GM20431 (cell line): ENCODE data around the gene CES2.
"Not testable (repeated sequence)": the region's sequence is repeated elsewhere in the genome, so short reads cannot be mapped to it uniquely, and the experiment has no call there.

Source experiments
- in situ Hi-C: fragments of 300-500 bp; cut with MseI, MboI; formaldehyde crosslinking; loops from one replicate; pipeline ENCODE4 v1.15.0; 2020; ENCODE audit warnings: low sequenced_read_pairs; ENCODE audit not compliant: unreplicated experiment

CES2 gene

GRCh38 chr16:66935314-66936011 is at the start of gene CES2:
Gene CES2, plus strand, starts transcription at chr16:66935516. Its CDS starts 120 bp downstream, at chr16:66935636.
- in situ Hi-C loops: no loop called here

DNA sequence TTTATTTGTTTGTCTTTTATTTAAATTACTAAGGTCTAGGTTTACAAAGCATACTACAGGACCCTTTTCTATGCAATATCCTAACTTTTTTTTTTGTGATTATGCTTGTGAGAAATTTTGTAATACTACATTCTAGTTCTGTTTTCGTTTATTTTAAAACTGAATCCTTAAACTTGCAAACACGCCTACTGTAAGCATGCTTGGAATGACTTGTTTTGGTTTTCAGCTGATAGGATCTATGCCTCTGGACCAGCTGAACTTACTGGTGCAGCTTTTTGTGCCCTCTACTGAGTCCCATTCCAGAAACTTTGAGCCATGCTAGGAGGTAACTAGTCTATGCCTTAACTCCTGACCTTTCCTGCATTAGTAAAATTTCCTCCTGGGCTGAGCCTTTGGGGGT is 49.0 kb upstream of the CES2 start:
- in situ Hi-C loops: no loop called here

DNA sequence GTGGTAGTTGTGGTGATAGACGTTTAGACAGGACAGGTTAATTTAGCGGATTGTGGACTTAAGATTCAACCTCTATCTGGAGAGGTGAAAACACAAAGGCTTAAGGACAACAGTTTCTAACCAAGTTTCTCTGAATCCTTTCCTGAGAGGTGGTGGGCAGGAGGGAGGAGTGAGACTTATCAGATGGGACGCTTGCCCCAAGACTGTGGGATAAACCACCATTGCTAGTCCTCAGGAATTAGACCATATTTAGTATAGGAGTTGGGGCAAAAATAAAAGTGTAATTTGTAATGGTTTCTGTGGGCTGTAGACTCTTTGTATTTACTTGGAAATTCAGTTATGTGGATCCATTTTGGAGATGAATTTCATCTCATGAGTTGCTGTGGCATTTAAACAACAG is 48.4 kb upstream of the CES2 start:
- in situ Hi-C loops: no loop called here

DNA sequence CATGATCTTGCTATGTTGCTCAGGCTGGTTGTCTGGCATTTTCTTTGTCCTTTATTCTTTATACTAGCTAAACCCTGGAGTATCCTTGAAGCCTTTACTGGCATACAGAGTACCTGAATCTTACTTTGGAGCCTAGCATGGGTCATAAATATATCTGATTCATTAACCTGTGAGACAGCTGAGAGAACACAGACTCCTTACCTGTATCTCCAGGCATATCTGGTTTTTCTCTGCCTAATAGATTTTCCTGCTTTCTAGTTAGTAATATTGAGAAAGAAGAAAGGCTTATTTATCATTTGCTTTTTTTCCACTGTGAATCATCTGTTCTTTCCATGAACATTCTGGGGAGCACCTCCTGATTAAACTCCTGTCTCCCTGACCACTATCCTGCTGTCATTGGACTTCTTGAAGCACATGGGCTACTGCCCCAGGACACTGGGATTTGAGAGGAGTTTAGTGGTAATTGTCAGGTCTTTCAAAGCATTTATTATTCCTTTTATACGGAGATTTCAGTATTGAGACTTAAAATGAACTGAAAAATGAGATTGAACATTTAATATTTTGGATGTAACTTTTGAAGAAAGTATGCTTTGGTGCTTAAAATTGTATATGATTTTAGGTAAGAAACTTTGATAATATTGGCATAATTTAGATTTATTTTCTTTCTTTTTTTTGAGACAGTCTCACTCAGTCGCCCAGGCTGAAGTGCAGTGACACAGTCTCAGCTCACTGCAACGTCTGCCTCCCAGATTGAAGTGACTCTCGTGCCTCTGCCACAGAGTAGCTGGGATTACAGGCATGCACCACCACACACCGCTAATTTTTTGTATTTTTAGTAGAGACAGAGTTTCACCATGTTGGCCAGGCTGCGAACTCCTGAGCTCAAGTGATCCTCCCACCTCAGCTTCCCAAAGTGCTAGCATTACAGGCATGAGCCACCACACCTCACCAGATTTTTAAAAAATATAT is 46.4 kb upstream of the CES2 start:
- in situ Hi-C loops: no loop called here

DNA sequence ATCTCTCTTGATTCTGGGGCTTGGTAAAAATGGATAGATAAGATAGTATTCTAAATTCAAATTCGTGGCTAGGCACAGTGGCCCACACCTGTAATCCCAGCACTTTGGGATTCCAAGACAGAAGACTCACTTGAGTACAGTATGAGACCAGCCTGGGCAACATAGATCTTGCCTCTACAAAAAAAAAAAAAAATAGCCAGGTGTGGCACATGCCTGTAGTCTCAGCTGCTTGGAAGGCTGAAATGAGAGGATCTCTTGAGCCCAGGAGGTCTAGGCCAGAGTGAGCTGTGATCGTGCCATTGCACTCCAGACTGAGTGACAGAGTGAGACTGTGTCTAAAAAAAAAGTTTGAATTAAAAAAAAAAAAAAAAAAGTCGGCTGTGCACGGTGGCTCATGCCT is 45.7 kb upstream of the CES2 start:
- in situ Hi-C loops: no loop called here

DNA sequence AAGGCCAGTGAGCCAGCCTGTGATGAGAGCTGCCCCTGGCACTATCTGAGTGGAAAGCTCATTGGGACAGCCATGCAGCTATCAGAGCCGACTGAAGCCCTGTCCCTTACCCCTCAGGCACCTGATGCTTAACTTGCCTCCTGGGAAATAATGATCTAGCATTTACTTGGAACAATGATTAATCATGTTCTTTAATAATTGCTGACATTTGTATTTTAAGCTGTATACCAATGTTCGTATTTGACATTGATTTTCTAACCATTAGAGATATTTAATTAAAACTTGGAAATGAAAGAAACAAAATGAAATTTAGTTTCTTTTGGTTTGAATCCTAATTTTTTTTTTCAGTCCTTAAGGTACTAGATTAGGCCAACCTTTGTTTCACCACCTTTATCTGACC is 44.5 kb upstream of the CES2 start:
- in situ Hi-C loops: no loop called here

GRCh38 chr16:66891360-66891759 is 44.0 kb upstream of the CES2 start:
- in situ Hi-C loops: no loop called here

GRCh38 chr16:66891797-66892196 is 43.5 kb upstream of the CES2 start:
- in situ Hi-C loops: no loop called here

DNA sequence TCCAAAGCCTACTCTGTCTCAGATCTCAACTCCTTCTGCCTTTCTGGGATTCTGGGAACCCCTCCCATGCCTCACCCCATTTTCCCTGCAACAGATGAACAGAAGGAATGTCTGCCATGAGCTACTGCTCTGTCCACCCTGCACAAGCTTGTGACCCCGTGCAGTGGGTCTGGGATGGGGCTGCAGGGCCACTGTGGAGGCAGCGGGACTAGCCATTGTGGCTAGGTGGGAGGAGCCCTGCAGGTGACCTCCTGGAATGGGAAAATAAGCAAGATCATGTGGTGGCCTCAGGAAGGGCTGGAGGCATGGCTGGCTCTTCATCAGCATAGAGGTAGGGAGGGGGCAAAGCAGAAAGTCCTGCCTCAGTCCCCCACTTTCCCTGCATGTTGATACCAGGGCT is 41.3 kb upstream of the CES2 start:
- in situ Hi-C loops: no loop called here

DNA sequence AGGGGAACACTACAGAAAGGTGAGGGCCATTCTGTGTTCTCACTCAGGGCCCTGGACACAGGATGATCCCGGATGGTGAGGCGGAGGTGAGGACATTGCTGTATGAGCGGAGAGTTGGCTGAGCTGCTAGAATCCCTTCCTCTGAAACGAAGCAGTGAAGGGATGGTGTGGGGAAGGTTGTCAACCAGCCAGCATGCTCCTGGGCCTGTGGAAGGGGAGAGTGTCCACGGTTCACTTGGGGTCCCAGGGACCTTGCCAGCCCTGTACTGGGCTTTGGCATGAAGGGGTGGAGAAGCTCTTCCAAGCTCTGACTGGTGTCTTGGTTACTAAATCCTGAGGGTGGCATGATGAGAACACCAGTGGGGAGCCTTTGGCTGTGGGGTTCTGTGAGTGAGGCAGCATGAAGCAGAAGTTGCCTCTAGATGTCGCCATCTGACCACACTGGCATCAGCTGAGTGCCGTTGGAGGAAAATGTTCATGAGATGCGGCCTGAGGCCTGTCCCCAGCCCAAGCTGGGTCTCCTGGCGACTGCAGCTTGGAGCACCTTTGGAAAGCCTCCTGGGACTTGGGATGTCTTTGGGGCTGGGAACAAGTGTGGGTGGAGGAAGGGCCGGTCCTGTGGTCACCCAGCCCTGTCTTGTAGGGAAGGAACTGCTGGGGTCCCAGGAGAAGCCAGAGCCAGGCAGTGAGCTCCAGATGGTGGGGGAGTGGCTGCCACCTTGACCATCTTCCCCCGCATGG is 40.2 kb upstream of the CES2 start:
- in situ Hi-C loops: no loop called here

DNA sequence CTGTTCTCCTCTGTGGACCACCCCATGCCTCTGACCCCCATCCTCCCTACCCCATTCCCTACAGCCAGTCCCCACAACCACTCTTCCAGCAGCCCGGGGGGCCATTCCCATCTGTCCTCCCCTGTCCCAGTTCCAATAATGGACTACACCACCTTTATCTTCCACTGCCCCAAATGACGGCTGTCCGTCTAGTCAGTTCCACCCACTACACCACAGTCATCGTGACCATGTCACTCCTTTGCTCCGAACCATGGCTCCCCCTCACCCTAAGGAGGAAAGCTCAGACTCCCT is 39.7 kb upstream of the CES2 start:
- in situ Hi-C loops: no loop called here

GRCh38 chr16:66895999-66896398 is 39.3 kb upstream of the CES2 start:
- in situ Hi-C loops: no loop called here

GRCh38 chr16:66896682-66897081 is 38.6 kb upstream of the CES2 start:
- in situ Hi-C loops: not testable (repeated sequence)

DNA sequence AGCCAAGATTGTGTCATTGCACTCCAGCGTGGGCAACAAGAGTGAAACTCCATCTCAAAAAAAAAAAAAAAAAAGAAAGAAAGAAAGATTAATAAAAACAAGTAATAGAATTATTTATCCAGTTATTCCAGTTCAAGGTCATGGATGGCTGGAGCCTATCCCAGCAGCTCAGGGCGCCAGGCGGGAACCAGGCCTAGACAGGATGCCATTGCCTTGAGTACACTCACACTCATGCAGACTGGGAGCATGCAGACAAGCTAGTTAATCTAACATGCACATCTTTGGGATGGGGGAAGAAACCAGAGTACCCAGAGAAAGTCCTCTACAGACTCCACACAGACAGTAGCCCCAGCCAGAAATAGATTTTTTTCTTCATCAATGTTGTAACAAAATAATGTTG is 37.1 kb upstream of the CES2 start:
- in situ Hi-C loops: no loop called here

DNA sequence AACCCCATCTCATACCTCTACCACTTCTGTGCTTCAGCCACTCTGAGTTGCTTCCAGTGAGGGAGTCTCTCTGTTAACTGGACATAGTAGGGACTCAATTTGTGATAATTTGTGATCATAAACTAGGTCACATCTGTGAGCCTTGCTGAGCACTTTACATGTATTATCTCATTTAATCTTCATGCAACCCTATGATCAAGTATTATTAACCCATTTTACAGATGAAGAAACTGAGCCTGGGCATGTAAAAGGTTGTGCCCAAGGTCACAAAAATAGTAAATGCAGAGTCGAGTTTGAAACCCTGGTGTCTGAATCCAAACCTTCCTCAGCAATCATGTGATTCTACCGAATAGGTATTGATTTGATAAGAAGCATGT is 36.4 kb upstream of the CES2 start:
- in situ Hi-C loops: no loop called here

- in situ Hi-C loops: no loop called here
Measured at GRCh38 chr16:66899310-66899944, 35.9 kb upstream of the CES2 start.

DNA sequence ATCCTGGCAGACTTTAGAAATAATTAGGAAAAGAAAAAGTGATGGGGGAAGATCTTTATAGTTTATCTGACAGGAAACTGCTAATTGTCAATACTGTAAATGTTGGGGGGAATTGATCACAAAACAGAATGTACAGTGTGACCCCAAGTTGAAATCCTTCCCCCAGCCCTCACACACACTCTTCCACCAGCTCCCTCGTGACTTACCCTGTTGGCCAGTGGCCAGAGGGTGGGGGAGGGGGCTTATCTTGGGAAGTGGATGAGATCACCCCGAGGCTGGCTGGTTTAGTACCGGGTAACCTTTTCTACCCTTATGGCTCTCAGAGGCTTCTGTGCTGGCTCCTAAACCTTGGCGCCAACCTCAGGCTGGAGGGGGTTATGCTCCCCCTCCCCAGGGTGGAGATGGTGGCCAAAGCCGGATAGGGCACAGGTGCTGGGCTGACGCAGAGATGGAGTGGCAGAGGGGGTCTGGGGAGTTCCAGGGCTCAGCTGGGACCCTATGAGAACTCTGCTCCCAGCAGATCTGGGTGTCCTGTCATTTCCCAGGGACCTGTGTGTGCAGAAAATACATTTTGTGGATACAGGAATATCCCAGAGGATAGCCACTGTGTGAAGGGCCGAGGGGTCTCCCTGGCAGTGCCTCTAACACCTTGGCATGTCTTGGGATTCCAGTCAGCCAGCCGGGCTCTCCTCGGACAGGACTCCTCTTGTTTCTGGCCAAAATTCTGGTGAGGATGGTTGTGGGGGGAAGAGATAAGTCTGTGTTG is 35.2 kb upstream of the CES2 start:
- in situ Hi-C loops: no loop called here

DNA sequence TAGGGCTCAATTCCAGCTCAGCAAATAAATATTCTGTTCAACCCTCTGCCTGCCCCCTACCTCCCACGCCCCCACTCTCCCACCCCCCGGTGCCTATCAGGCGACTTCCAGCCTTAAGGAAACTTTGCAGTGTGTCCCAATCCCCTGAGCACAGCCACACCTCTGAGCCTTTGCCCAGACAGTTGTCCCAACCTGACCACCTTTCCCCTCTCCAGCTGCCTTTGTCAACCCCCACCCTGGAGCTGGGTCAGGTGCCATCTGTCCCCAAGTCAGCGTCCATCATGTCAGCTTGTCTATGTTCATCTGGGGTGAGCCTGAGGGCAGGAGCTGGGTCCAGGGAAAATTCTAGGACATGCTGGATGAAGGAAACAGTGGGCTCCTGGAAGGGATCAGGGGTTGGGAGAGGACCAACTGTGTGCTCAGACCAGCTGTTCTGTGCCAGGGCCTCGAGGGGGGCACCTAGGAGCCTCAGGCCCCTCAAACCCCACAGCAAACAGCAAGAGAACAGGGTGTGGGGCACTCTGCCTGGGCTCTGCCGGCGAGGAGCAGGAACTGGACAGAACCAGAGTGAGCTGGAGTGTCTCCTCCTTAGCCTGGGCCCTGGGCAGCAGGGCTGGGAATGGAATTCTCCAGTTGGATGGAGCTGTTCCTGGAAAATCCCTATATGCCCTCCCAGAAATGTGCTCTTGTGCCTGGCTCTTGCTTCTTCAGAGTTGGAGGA is 34.4 kb upstream of the CES2 start:
- in situ Hi-C loops: no loop called here

- in situ Hi-C loops: no loop called here
Measured at GRCh38 chr16:66901626-66902025, 33.7 kb upstream of the CES2 start.
